Neural cell (in vitro differentiated cells): ENCODE data around the gene CISH. TPM values are rescaled to one million over a fixed set of nuclear protein-coding genes. Genes with fewer than 3 reads are reported as not detected.

Source experiments
- H2AFZ ChIP-seq: fragments of 200-600, 300-800 bp; sonication (generic), shearing (Covaris generic); 2 replicates; pipeline ENCODE4 v1.6.0; 2014; ENCODE audit warnings: low read depth, mild to moderate bottlenecking, antibody characterized with exemption, low read length, moderate library complexity
- H3F3A ChIP-seq: fragments of 200-600 bp; shearing (Covaris generic); 2 replicates; pipeline ENCODE4 v1.6.1; 2016; ENCODE audit warnings: mild to moderate bottlenecking, moderate library complexity, mixed read lengths, antibody characterized with exemption, low read length; ENCODE audit not compliant: insufficient read depth, poor library complexity, severe bottlenecking
- H3K27ac ChIP-seq: fragments of 200-600, 300-800 bp; sonication (generic), shearing (Covaris generic); 2 replicates; pipeline ENCODE4 v1.5.1; 2014; ENCODE audit warnings: mild to moderate bottlenecking, low read length, moderate library complexity
- H3K27me3 ChIP-seq: fragments of 300-800, 200-600 bp; sonication (generic), shearing (Covaris generic); 2 replicates; pipeline ENCODE4 v1.6.0; 2014; ENCODE audit warnings: mild to moderate bottlenecking, low read depth, low read length, moderate library complexity; ENCODE audit not compliant: insufficient read depth
- H3K36me3 ChIP-seq: fragments of 300-800, 200-600 bp; sonication (generic), shearing (Covaris generic); 2 replicates; pipeline ENCODE4 v1.5.1; 2014; ENCODE audit warnings: mild to moderate bottlenecking, antibody characterized with exemption, low read length, moderate library complexity; ENCODE audit not compliant: insufficient read depth
- H3K4me2 ChIP-seq: fragments of 300-800, 200-600 bp; sonication (generic), shearing (Covaris generic); 2 replicates; pipeline ENCODE4 v1.6.0; 2014; ENCODE audit warnings: mild to moderate bottlenecking, low read length
- H3K4me3 ChIP-seq: fragments of 300-800, 200-600 bp; sonication (generic), shearing (Covaris generic); 2 replicates; pipeline ENCODE4 v1.5.1; 2014; ENCODE audit warnings: mild to moderate bottlenecking, low read length, moderate library complexity
- H3K79me2 ChIP-seq: fragments of 200-600 bp; shearing (Covaris generic); replicated peaks from 2 replicates; pipeline ENCODE4 v1.6.0; 2014; ENCODE audit warnings: mild to moderate bottlenecking, low read length, moderate library complexity; ENCODE audit not compliant: insufficient read depth
- H3K9ac ChIP-seq: fragments of 300-800, 200-600 bp; sonication (generic), shearing (Covaris generic); 2 replicates; pipeline ENCODE4 v1.6.1; 2016; ENCODE audit warnings: mild to moderate bottlenecking, low read length, mixed read lengths
- H3K9me2 ChIP-seq: fragments of 200-600 bp; shearing (Covaris generic); 2 replicates; pipeline ENCODE4 v1.6.1; 2016; ENCODE audit warnings: mild to moderate bottlenecking, low read length, mixed read lengths; ENCODE audit not compliant: insufficient read depth
- H3K9me3 ChIP-seq: fragments of 200-600, 300-800 bp; sonication (generic), shearing (Covaris generic); 2 replicates; pipeline ENCODE4 v1.6.1; 2016; ENCODE audit warnings: mild to moderate bottlenecking, mixed run types, low read length, moderate library complexity, mixed read lengths
- H4K20me1 ChIP-seq: fragments of 200-600 bp; shearing (Covaris generic); 2 replicates; pipeline ENCODE4 v1.6.1; 2016; ENCODE audit warnings: mild to moderate bottlenecking, mixed run types; ENCODE audit not compliant: insufficient read depth
- CTCF ChIP-seq: fragments of 450-650 bp; IDR thresholded peaks from 2 replicates; pipeline ENCODE4 v1.5.1; 2014; ENCODE audit warnings: antibody characterized with exemption, mild to moderate bottlenecking, moderate library complexity; ENCODE audit not compliant: poor library complexity, severe bottlenecking
- EP300 ChIP-seq: fragments of 450-650 bp; conservative IDR thresholded peaks from 2 replicates; pipeline ENCODE4 v1.6.1; 2014; ENCODE audit warnings: antibody characterized with exemption, mild to moderate bottlenecking, moderate library complexity; ENCODE audit not compliant: poor library complexity, severe bottlenecking
- EZH2 ChIP-seq: fragments of 200-600, 300-800 bp; shearing (Covaris generic), sonication (generic); IDR thresholded peaks from 2 replicates; pipeline ENCODE4 v1.6.1; 2014; ENCODE audit warnings: antibody characterized with exemption, low read length, borderline replicate concordance, mild to moderate bottlenecking; ENCODE audit not compliant: insufficient read depth, poor library complexity, severe bottlenecking
- MXI1 ChIP-seq: fragments of 450-650 bp; conservative IDR thresholded peaks from 2 replicates; pipeline ENCODE4 v1.6.1; 2014; ENCODE audit warnings: antibody characterized with exemption, mild to moderate bottlenecking; ENCODE audit not compliant: poor library complexity, severe bottlenecking
- POLR2AphosphoS5 ChIP-seq: IDR thresholded peaks from 2 replicates; pipeline ENCODE4 v1.6.1; 2012
- RAD21 ChIP-seq: fragments of 450-650 bp; conservative IDR thresholded peaks from 2 replicates; pipeline ENCODE4 v1.6.1; 2014; ENCODE audit warnings: antibody characterized with exemption, mild to moderate bottlenecking, moderate library complexity
- REST ChIP-seq: IDR thresholded peaks from 2 replicates; pipeline ENCODE4 v1.6.1; 2012; ENCODE audit warnings: borderline replicate concordance
- SMC3 ChIP-seq: fragments of 450-650 bp; conservative IDR thresholded peaks from 2 replicates; pipeline ENCODE4 v1.6.1; 2014; ENCODE audit warnings: antibody characterized with exemption, mild to moderate bottlenecking, moderate library complexity; ENCODE audit not compliant: poor library complexity
- TAF1 ChIP-seq: IDR thresholded peaks from 2 replicates; pipeline ENCODE4 v1.6.1; 2012; ENCODE audit warnings: low read depth
- polyA plus RNA-seq: library from polyadenylated mRNA; depleted of rRNA; stranded (reverse); fragments of >200 nt; gene quantifications from 2 replicates; pipeline ENCODE4 v1.2.3, GENCODE V29; 2014

CISH gene
- polyA plus RNA-seq, 1 donor from 2014 or later = not detected

GRCh38 chr3:50658831-50659230 lies 47.3 kb upstream of the CISH start:
- H2AFZ ChIP-seq = no peak overlapping the region
- no peaks in the 10 kb centered on the region for H3K36me3 ChIP-seq
- no peak overlapping the region for H3K4me2 ChIP-seq
- TF ChIP-seq EZH2 (no peak), MXI1 (no peak), RAD21 (no peak), REST (no peak), POLR2AphosphoS5 (no peak), SMC3 (no peak), CTCF (no peak), EP300 (no peak), TAF1 (no peak)
- no peaks in the 10 kb centered on the region for H3K27me3 ChIP-seq
- H3K4me3 ChIP-seq = no peak overlapping the region
- no peaks in the 10 kb centered on the region for H4K20me1 ChIP-seq
- no peaks in the 10 kb centered on the region for H3F3A ChIP-seq
- no peaks in the 10 kb centered on the region for H3K79me2 ChIP-seq
- H3K27ac ChIP-seq = no peak overlapping the region
- no peaks in the 10 kb centered on the region for H3K9me2 ChIP-seq
- H3K9me3 ChIP-seq = no peaks in the 10 kb centered on the region
- no peak overlapping the region for H3K9ac ChIP-seq

- no peaks in the 10 kb centered on the region for H4K20me1 ChIP-seq
- H3K79me2 ChIP-seq = no peaks in the 10 kb centered on the region
- H3K9me2 ChIP-seq = no peaks in the 10 kb centered on the region
- H3F3A ChIP-seq = no peaks in the 10 kb centered on the region
- no peaks in the 10 kb centered on the region for H3K27me3 ChIP-seq
- H3K4me2 ChIP-seq = no peak overlapping the region
- no peak overlapping the region for H2AFZ ChIP-seq
- no peak for TF ChIP-seq EZH2
- TF ChIP-seq MXI1 = no peak
- no peak for TF ChIP-seq RAD21
- TF ChIP-seq SMC3 = no peak
- no peak for TF ChIP-seq REST
- TF ChIP-seq CTCF = no peak
- no peak for TF ChIP-seq TAF1
- TF ChIP-seq EP300 = no peak
- TF ChIP-seq POLR2AphosphoS5 = no peak
- H3K4me3 ChIP-seq = no peak overlapping the region
- H3K9me3 ChIP-seq = no peaks in the 10 kb centered on the region
- H3K9ac ChIP-seq = no peak overlapping the region
- no peaks in the 10 kb centered on the region for H3K36me3 ChIP-seq
- H3K27ac ChIP-seq = no peak overlapping the region
These were observed 46.8 kb upstream of the CISH start for GRCh38 chr3:50658416-50658815.
